K562 (cell line): ENCODE data around the gene FNBP1. TPM values are rescaled to one million over a fixed set of nuclear protein-coding genes. Genes with fewer than 3 reads are reported as not detected.

Experiments used
- ARID2 ChIP-seq: fragments of 450-650 bp; IDR thresholded peaks from 2 replicates; pipeline ENCODE4 v1.6.1; 2017; ENCODE audit warnings: antibody characterized with exemption, mild to moderate bottlenecking
- CHD4 ChIP-seq: fragments of 200-600 bp; sonication (generic); IDR thresholded peaks from 3 replicates; pipeline ENCODE4 v1.6.1; 2012; ENCODE audit warnings: low read depth, mild to moderate bottlenecking, mixed read lengths, low read length, inconsistent platforms; ENCODE audit not compliant: insufficient read depth, insufficient replicate concordance, poor library complexity, severe bottlenecking
- CTBP1 ChIP-seq: fragments of 450-650 bp; IDR thresholded peaks from 2 replicates; pipeline ENCODE4 v1.6.1; 2016; ENCODE audit warnings: borderline replicate concordance
- DNMT1 ChIP-seq: fragments of 450-650 bp; IDR thresholded peaks from 2 replicates; pipeline ENCODE4 v1.6.1; 2016; ENCODE audit warnings: antibody characterized with exemption, mild to moderate bottlenecking
- FOXK2 ChIP-seq, 2 experiments: fragments of 450-650 bp; IDR thresholded peaks in 1 of 2; conservative IDR thresholded peaks in 1 of 2; 2 replicates each; pipeline ENCODE4 v1.6.1; 2016; ENCODE audit warnings: low read depth in 2 of 2, mild to moderate bottlenecking in 1 of 2
- KAT8 ChIP-seq: fragments of 450-650 bp; IDR thresholded peaks from 2 replicates; pipeline ENCODE4 v1.6.1; 2016; ENCODE audit warnings: low read depth, mild to moderate bottlenecking
- MBD2 ChIP-seq: sonication (generic); IDR thresholded peaks from 2 replicates; pipeline ENCODE4 v1.6.1; 2016; ENCODE audit warnings: low read depth, borderline replicate concordance
- MTA3 ChIP-seq: fragments of 450-650 bp; formaldehyde crosslinking; IDR thresholded peaks from 2 replicates; pipeline ENCODE4 v1.6.1; 2017; ENCODE audit warnings: mild to moderate bottlenecking, borderline replicate concordance
- OTX1 ChIP-seq: fragments of 450-650 bp; formaldehyde crosslinking; IDR thresholded peaks from 2 replicates; pipeline ENCODE4 v1.4.0; 2022; ENCODE audit warnings: mild to moderate bottlenecking
- POLR2AphosphoS2 ChIP-seq: IDR thresholded peaks from 2 replicates; pipeline ENCODE4 v1.6.1; 2012; ENCODE audit warnings: low read length, improper control_type of control experiment
- POLR2B ChIP-seq: fragments of 450-650 bp; IDR thresholded peaks from 2 replicates; pipeline ENCODE4 v1.6.1; 2018; ENCODE audit warnings: low read depth; ENCODE audit not compliant: partially characterized antibody
- PTRF ChIP-seq: fragments of 450-650 bp; IDR thresholded peaks from 2 replicates; pipeline ENCODE4 v1.6.1; 2016; ENCODE audit warnings: mild to moderate bottlenecking, missing genetic modification characterization, missing compliant biosample characterization
- RB1 ChIP-seq: fragments of 450-650 bp; IDR thresholded peaks from 2 replicates; pipeline ENCODE4 v1.6.1; 2017; ENCODE audit warnings: low read depth, mild to moderate bottlenecking
- RBM22 ChIP-seq: fragments of 200-400 bp; formaldehyde crosslinking; IDR thresholded peaks from 2 replicates; pipeline ENCODE4 v1.6.1; 2018; ENCODE audit warnings: low read length, low read depth; ENCODE audit not compliant: poor library complexity, severe bottlenecking
- SMARCC2 ChIP-seq: fragments of 450-650 bp; IDR thresholded peaks from 2 replicates; pipeline ENCODE4 v1.6.1; 2017; ENCODE audit warnings: antibody characterized with exemption, moderate library complexity, mild to moderate bottlenecking, low read depth
- TGIF2 ChIP-seq: sonication (generic); formaldehyde crosslinking; IDR thresholded peaks from 2 replicates; pipeline ENCODE4 v1.8.1; 2022; ENCODE audit warnings: mild to moderate bottlenecking, missing genetic modification reagents, moderate library complexity
- ZBTB17 ChIP-seq: fragments of 450-650 bp; formaldehyde crosslinking; IDR thresholded peaks from 2 replicates; pipeline ENCODE4 v1.4.0; 2020; ENCODE audit warnings: mild to moderate bottlenecking
- ZNF174 ChIP-seq: fragments of 250-450 bp; sonication (Bioruptor Pico); IDR thresholded peaks from 2 replicates; pipeline ENCODE4 v1.4.0; 2020; ENCODE audit warnings: mild to moderate bottlenecking
- ZNF408 ChIP-seq: fragments of 250-450 bp; sonication (Bioruptor Pico); IDR thresholded peaks from 2 replicates; pipeline ENCODE4 v1.4.0; 2020; ENCODE audit warnings: low read depth, mild to moderate bottlenecking, moderate library complexity
- ZNF551 ChIP-seq: fragments of 250-450 bp; sonication (Bioruptor Pico); IDR thresholded peaks from 2 replicates; pipeline ENCODE4 v1.5.0; 2021; ENCODE audit warnings: mild to moderate bottlenecking, moderate library complexity
- polyA plus RNA-seq, 8 experiments: library from polyadenylated mRNA; depleted of rRNA in 4 of 8; stranded (reverse) in 5 of 8; unstranded in 3 of 8; fragments of >200 nt; fragmentation: Nextera tagmentation in 2 of 8; fragmentation: Illumina TruSeq in 1 of 8; extraction: Ambion mirVana in 2 of 8; extraction: Trizol in 1 of 8; gene quantifications; 2 replicates each; pipeline versions ENCODE4 v1.2.1 to v1.2.3, GENCODE V29; 2011 to 2014; ENCODE audit warnings: inconsistent platforms in 1 of 8, missing spikeins in 1 of 8
- total RNA-seq, 7 experiments: library from RNA; depleted of rRNA in 6 of 7; stranded (reverse); fragments of >200 nt in 6 of 7; fragmentation: Illumina TruSeq in 2 of 7; extraction: Trizol in 2 of 7; gene quantifications; 2 replicates each; pipeline versions ENCODE4 v1.2.1 to v1.2.3, GENCODE V29; 2011 to 2021; ENCODE audit warnings: low replicate concordance in 1 of 7
- TF ChIP-seq, protein P1 (sequence below): fragments of 250-450 bp; sonication (Bioruptor Pico); IDR thresholded peaks from 2 replicates; pipeline ENCODE4 v1.5.0; 2020; ENCODE audit warnings: mild to moderate bottlenecking, borderline replicate concordance
- TF ChIP-seq, protein P2 (sequence below): fragments of 150-350 bp; IDR thresholded peaks from 2 replicates; pipeline ENCODE4 v1.6.1; 2014; ENCODE audit warnings: low read depth, mild to moderate bottlenecking, low read length, borderline replicate concordance
- TF ChIP-seq, protein P3 (sequence below): fragments of 450-650 bp; IDR thresholded peaks from 2 replicates; pipeline ENCODE4 v1.6.1; 2016; ENCODE audit warnings: borderline replicate concordance

The FNBP1 gene
- total and polyA plus RNA-seq, 9 of the 15 experiments (the other 6 are each of a cell fraction or from before 2014, with no cell fraction given): 1.8 to 14.9 (median 7.6) TPM

DNA sequence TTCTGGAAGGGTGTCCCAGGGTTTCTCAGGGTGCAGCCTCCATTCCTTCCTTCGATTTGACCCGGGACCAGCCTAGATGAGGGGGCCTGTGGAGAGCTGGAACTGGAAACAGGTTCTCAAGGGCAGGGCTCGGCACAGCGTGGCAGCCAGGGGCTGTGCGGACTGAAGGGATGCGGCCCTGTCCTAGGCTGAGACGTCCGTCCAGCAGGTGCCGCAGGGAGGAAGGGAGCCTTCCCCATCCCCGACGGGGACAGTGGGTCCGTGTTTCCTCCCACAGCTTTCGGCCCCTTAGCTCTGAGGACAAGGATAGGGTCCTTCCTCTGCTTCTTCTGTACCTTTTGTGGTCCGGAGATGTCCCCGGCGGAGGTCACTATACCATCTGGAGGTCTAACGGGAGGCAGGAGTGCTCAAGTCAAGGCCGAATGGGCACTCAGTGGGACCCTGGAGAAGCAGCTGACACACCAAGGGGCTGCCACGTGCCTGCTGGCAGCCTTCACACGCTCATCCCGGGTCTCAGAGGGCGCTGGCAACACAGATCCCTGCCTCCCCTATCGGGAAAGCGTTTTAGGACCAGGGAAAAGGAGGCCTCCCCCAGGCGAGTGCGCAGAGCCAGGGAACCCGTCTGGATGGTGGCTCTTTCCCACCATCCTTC, 157.8 kb downstream of the FNBP1 start (continued):
- TF ChIP-seq POLR2AphosphoS2 (no peak), DNMT1 (no peak), CHD4 (no peak), PTRF (tag) (no peak), MTA3 (no peak), RBM22 (no peak), CTBP1 (no peak), ZNF408 (CRISPR knock-in tag) (no peak), MBD2 (no peak), FOXK2 (conservative IDR thresholded peaks at IDR 0.05 in 1 of 2, IDR thresholded peaks at IDR 0.05 in 1 of 2; ENCODE audit: low read depth in 2 of 2) (no peak), ZBTB17 (CRISPR knock-in tag) (0 out of 2 replicates have a peak, but pooled peaks have one; percentile 68), ZNF174 (CRISPR knock-in tag) (no peak), ZNF551 (CRISPR knock-in tag) (no peak), RB1 (no peak), SMARCC2 (no peak), ARID2 (no peak), OTX1 (CRISPR knock-in tag) (0 out of 2 replicates have a peak, but pooled peaks have one; percentile 59), TGIF2 (no peak), KAT8 (no peak), POLR2B (no peak)
- TF ChIP-seq, protein P1, sequence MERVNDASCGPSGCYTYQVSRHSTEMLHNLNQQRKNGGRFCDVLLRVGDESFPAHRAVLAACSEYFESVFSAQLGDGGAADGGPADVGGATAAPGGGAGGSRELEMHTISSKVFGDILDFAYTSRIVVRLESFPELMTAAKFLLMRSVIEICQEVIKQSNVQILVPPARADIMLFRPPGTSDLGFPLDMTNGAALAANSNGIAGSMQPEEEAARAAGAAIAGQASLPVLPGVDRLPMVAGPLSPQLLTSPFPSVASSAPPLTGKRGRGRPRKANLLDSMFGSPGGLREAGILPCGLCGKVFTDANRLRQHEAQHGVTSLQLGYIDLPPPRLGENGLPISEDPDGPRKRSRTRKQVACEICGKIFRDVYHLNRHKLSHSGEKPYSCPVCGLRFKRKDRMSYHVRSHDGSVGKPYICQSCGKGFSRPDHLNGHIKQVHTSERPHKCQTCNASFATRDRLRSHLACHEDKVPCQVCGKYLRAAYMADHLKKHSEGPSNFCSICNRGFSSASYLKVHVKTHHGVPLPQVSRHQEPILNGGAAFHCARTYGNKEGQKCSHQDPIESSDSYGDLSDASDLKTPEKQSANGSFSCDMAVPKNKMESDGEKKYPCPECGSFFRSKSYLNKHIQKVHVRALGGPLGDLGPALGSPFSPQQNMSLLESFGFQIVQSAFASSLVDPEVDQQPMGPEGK (CRISPR knock-in tag): no peak
- TF ChIP-seq, protein P2, sequence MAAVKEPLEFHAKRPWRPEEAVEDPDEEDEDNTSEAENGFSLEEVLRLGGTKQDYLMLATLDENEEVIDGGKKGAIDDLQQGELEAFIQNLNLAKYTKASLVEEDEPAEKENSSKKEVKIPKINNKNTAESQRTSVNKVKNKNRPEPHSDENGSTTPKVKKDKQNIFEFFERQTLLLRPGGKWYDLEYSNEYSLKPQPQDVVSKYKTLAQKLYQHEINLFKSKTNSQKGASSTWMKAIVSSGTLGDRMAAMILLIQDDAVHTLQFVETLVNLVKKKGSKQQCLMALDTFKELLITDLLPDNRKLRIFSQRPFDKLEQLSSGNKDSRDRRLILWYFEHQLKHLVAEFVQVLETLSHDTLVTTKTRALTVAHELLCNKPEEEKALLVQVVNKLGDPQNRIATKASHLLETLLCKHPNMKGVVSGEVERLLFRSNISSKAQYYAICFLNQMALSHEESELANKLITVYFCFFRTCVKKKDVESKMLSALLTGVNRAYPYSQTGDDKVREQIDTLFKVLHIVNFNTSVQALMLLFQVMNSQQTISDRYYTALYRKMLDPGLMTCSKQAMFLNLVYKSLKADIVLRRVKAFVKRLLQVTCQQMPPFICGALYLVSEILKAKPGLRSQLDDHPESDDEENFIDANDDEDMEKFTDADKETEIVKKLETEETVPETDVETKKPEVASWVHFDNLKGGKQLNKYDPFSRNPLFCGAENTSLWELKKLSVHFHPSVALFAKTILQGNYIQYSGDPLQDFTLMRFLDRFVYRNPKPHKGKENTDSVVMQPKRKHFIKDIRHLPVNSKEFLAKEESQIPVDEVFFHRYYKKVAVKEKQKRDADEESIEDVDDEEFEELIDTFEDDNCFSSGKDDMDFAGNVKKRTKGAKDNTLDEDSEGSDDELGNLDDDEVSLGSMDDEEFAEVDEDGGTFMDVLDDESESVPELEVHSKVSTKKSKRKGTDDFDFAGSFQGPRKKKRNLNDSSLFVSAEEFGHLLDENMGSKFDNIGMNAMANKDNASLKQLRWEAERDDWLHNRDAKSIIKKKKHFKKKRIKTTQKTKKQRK: no peak
- TF ChIP-seq, protein P3, sequence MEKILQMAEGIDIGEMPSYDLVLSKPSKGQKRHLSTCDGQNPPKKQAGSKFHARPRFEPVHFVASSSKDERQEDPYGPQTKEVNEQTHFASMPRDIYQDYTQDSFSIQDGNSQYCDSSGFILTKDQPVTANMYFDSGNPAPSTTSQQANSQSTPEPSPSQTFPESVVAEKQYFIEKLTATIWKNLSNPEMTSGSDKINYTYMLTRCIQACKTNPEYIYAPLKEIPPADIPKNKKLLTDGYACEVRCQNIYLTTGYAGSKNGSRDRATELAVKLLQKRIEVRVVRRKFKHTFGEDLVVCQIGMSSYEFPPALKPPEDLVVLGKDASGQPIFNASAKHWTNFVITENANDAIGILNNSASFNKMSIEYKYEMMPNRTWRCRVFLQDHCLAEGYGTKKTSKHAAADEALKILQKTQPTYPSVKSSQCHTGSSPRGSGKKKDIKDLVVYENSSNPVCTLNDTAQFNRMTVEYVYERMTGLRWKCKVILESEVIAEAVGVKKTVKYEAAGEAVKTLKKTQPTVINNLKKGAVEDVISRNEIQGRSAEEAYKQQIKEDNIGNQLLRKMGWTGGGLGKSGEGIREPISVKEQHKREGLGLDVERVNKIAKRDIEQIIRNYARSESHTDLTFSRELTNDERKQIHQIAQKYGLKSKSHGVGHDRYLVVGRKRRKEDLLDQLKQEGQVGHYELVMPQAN: no peak
